A549 (cell line): ENCODE results near the gene LIN7A. TPM values are rescaled to one million over a fixed set of nuclear protein-coding genes. Genes with fewer than 3 reads are reported as not detected.

ENCODE experiments used
- ATAC-seq, 2 experiments: fragments of 200-7000 bp in 1 of 2; fragments of >200 bp in 1 of 2; cut with Nextera tagmentation in 1 of 2; cut with Tn5 transposase in 1 of 2; 3 replicates each; pipeline versions ENCODE4 v1.8.0 to v1.9.1; 2018 to 2020; ENCODE audit warnings: mild to moderate bottlenecking in 1 of 2, moderate library complexity in 1 of 2
- CTCF ChIA-PET: fragments of 300-600 bp; sonication (Branson Sonifier 250); formaldehyde crosslinking; extraction: SDS; loops from one replicate; lab custom pipeline; 2021; ENCODE audit warnings: antibody characterized with exemption, inconsistent platforms; lab: Yijun Ruan, JAX
- POLR2A ChIA-PET: fragments of 350-600 bp; formaldehyde crosslinking; extraction: SDS; loops from one replicate; lab custom pipeline; 2021; ENCODE audit warnings: antibody characterized with exemption, inconsistent platforms; lab: Yijun Ruan, JAX
- DNase-seq, 2 experiments: peaks; one replicate each; pipeline versions ENCODE4 v3.0.0 to v3.0.0-alpha.2; 2011 to 2016; ENCODE audit warnings: low read depth in 1 of 2, low spot score in 1 of 2
- FAIRE-seq: peaks from 2 replicates; lab custom pipeline; 2011; peaks lifted over from hg19 to GRCh38; lab: Jason Lieb, UNC
- H3K27ac ChIP-seq, 2 experiments: fragments of >200 bp; sonication (Bioruptor Twin); formaldehyde crosslinking; 3 replicates each; pipeline ENCODE4 v1.5.1; 2016 to 2017
- H3K4me1 ChIP-seq: fragments of >200 bp; sonication (Bioruptor Twin); formaldehyde crosslinking; 3 replicates; pipeline ENCODE4 v1.6.1; 2016
- H3K4me2 ChIP-seq: fragments of >200 bp; sonication (Bioruptor Twin); formaldehyde crosslinking; 3 replicates; pipeline ENCODE4 v1.6.1; 2016
- H3K4me3 ChIP-seq: fragments of >200 bp; sonication (Bioruptor Twin); formaldehyde crosslinking; 3 replicates; pipeline ENCODE4 v1.5.1; 2016
- H3K9me3 ChIP-seq: fragments of >200 bp; sonication (Bioruptor Twin); formaldehyde crosslinking; 3 replicates; pipeline ENCODE4 v1.6.1; 2016
- CBX2 ChIP-seq: fragments of 200-600 bp; sonication (generic); IDR thresholded peaks from 2 replicates; pipeline ENCODE4 v1.6.1; 2016; ENCODE audit warnings: low read depth, mild to moderate bottlenecking, borderline replicate concordance
- CHD2 ChIP-seq: fragments of 150-350 bp; IDR thresholded peaks from 2 replicates; pipeline ENCODE4 v1.6.1; 2014; ENCODE audit warnings: low read length; ENCODE audit not compliant: partially characterized antibody
- EHMT2 ChIP-seq: fragments of 200-600 bp; sonication (generic); IDR thresholded peaks from 2 replicates; pipeline ENCODE4 v1.6.1; 2016; ENCODE audit warnings: antibody characterized with exemption, low read depth, mild to moderate bottlenecking, moderate library complexity
- EP300 ChIP-seq, 2 experiments: fragments of >200 bp; sonication (Bioruptor Twin); formaldehyde crosslinking; IDR thresholded peaks; 2 replicates in 1 of 2; 3 replicates in 1 of 2; pipeline ENCODE4 v1.6.1; 2016 to 2017
- FOSB ChIP-seq: fragments of 250-450 bp; sonication (Bioruptor Pico); IDR thresholded peaks from 2 replicates; pipeline ENCODE4 v1.5.0; 2020; ENCODE audit warnings: mild to moderate bottlenecking, moderate library complexity
- FOXS1 ChIP-seq: fragments of 250-450 bp; sonication (Bioruptor Pico); IDR thresholded peaks from 2 replicates; pipeline ENCODE4 v1.5.0; 2020; ENCODE audit warnings: mild to moderate bottlenecking, moderate library complexity
- HDAC2 ChIP-seq: fragments of 200-600 bp; sonication (generic); IDR thresholded peaks from 2 replicates; pipeline ENCODE4 v1.6.1; 2016
- HEYL ChIP-seq: fragments of 250-450 bp; sonication (Bioruptor Pico); IDR thresholded peaks from 2 replicates; pipeline ENCODE4 v1.8.0; 2021; ENCODE audit warnings: mild to moderate bottlenecking, moderate library complexity
- JUN ChIP-seq, 2 experiments: fragments of >200 bp; sonication (Bioruptor Twin); formaldehyde crosslinking; IDR thresholded peaks; 2 replicates in 1 of 2; 3 replicates in 1 of 2; pipeline ENCODE4 v1.6.1; 2016 to 2017
- JUNB ChIP-seq: fragments of >200 bp; sonication (Bioruptor Twin); formaldehyde crosslinking; IDR thresholded peaks from 2 replicates; pipeline ENCODE4 v1.6.1; 2016
- MAFK ChIP-seq: fragments of 450-650 bp; IDR thresholded peaks from 2 replicates; pipeline ENCODE4 v1.6.1; 2014; ENCODE audit not compliant: partially characterized antibody
- MYC ChIP-seq: IDR thresholded peaks from 2 replicates; pipeline ENCODE4 v1.6.1; 2012; ENCODE audit warnings: mild to moderate bottlenecking, inconsistent platforms, low read length, improper control_type of control experiment, borderline replicate concordance
- NFE2L2 ChIP-seq: fragments of 150-350 bp; conservative IDR thresholded peaks from 2 replicates; pipeline ENCODE4 v1.6.1; 2014; ENCODE audit warnings: low read length
- RFX5 ChIP-seq: fragments of 450-650 bp; IDR thresholded peaks from 2 replicates; pipeline ENCODE4 v1.7.1; 2014; ENCODE audit warnings: antibody characterized with exemption, mild to moderate bottlenecking, moderate library complexity
- SMC3 ChIP-seq: fragments of >200 bp; sonication (Bioruptor Twin); formaldehyde crosslinking; IDR thresholded peaks from 3 replicates; pipeline ENCODE4 v1.6.1; 2018; ENCODE audit warnings: inconsistent platforms
- TFCP2L1 ChIP-seq: fragments of 250-450 bp; sonication (Bioruptor Pico); IDR thresholded peaks from 2 replicates; pipeline ENCODE4 v1.5.0; 2021; ENCODE audit warnings: mild to moderate bottlenecking
- TP53 ChIP-seq: fragments of 250-450 bp; sonication (Bioruptor Pico); IDR thresholded peaks from 2 replicates; pipeline ENCODE4 v1.5.0; 2021; ENCODE audit warnings: mild to moderate bottlenecking, moderate library complexity
- ZFP36 ChIP-seq: fragments of 450-650 bp; IDR thresholded peaks from 2 replicates; pipeline ENCODE4 v1.6.1; 2014; ENCODE audit warnings: borderline replicate concordance; ENCODE audit not compliant: partially characterized antibody
- ZSCAN20 ChIP-seq: fragments of 250-450 bp; sonication (Bioruptor Pico); IDR thresholded peaks from 2 replicates; pipeline ENCODE4 v1.8.0; 2022; ENCODE audit warnings: mild to moderate bottlenecking, moderate library complexity
- WGBS: methylation state at CpG from one replicate; pipeline ENCODE4 v1.1.6; 2017; ENCODE audit errors: missing lambda C conversion rate; 5-methylcytosine and 5-hydroxymethylcytosine counted together
- polyA plus RNA-seq, 4 experiments: library from polyadenylated mRNA; depleted of rRNA in 3 of 4; stranded (reverse); fragments of >200 nt; fragmentation: RNase III in 1 of 4; extraction: RNeasy Plus Mini Kit Qiagen cat#74134 plus additional on column Dnase treatment in 1 of 4; gene quantifications; 2 replicates in 3 of 4; 3 replicates in 1 of 4; pipeline ENCODE4 v1.2.3, GENCODE V29; 2011 to 2017
- TF ChIP-seq, protein P1 (sequence below): fragments of 250-450 bp; sonication (Bioruptor Pico); IDR thresholded peaks from 2 replicates; pipeline ENCODE4 v1.5.0; 2020; ENCODE audit warnings: low read depth, mild to moderate bottlenecking, moderate library complexity
- TF ChIP-seq, protein P2 (sequence below): fragments of >200 bp; sonication (Bioruptor Twin); formaldehyde crosslinking; IDR thresholded peaks from 2 replicates; pipeline ENCODE4 v1.6.1; 2016
- TF ChIP-seq, protein P3 (sequence below): IDR thresholded peaks from 2 replicates; pipeline ENCODE4 v1.6.1; 2012
- TF ChIP-seq, protein P4 (sequence below): IDR thresholded peaks from 2 replicates; pipeline ENCODE4 v1.6.1; 2012; ENCODE audit warnings: low read depth, borderline replicate concordance
- TF ChIP-seq, protein P5 (sequence below): fragments of >200 bp; sonication (Bioruptor Twin); formaldehyde crosslinking; IDR thresholded peaks from 3 replicates; pipeline ENCODE4 v1.5.1; 2016

Gene LIN7A
- polyA plus RNA-seq, 2 of the 4 experiments (the other 2 are of a cell fraction): 0.23 to 2.6 TPM

DNA sequence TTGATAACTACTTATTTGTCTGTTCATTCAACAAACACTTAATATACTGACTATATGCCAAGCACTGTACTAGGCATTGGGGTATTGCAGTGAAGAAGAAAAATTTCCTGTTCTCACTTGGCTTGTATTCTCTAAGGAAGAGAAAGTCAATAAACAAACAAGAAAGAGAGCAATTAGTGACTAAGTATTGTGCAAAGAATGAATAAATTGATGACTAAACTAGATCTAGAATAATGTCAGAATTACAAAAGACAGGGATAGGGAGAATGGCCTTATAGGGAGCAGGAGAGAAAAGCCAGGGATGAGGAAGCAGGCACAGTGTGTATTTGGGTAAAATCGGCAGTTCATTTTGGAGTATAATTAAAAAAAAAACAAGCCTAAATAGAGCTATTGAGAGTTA, 4.2 kb upstream of the LIN7A start (continued):
- TF ChIP-seq FOSB (CRISPR knock-in tag): no peak
- TF ChIP-seq, protein P1, sequence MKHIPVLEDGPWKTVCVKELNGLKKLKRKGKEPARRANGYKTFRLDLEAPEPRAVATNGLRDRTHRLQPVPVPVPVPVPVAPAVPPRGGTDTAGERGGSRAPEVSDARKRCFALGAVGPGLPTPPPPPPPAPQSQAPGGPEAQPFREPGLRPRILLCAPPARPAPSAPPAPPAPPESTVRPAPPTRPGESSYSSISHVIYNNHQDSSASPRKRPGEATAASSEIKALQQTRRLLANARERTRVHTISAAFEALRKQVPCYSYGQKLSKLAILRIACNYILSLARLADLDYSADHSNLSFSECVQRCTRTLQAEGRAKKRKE (CRISPR knock-in tag): no peak
- no peak for TF ChIP-seq EP300 (IDR thresholded peaks at IDR 0.05)
- TF ChIP-seq EHMT2: no peak
- TF ChIP-seq, all 56 proteins: peak for 0

DNA sequence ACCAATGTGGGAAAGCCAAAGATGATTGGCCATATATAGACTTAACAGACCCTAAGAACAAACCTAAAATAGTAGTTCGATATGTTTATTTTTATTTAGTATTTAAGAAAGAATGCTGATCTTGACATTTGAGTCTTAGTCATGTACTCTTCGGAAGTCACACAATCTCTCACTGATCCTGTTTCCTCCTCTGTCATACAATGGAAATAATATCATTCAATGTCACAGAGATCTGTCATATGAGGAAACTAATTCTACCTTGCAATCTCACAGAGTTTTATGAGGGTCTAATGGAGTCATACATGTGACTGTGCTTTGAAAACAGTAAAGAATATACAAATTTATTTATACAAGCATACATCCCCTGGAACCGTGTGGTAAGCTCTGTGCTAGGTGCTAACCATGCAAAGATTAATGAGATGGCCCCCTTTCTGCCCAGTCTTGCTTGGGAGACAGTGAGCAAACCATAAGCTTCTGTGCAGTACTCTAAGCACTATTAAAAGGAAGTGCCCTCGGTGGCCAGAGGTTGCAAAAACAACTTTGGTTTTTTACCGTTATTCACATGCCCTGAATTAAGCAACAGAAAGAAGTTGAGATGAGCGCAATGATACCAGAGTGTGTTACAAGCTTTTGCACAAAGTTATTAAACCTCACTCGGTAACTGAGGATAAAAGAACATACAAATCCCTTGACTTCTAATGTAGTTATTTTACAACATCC, 1.7 kb upstream of the LIN7A start:
- ATAC-seq (no peak), DNase-seq (no peak), FAIRE-seq (no peak)
- H3K9me3 ChIP-seq: no peaks in the 10 kb centered on the region
- no peak overlapping the region for H3K27ac ChIP-seq
- no peak overlapping the region for H3K4me2 ChIP-seq
- ChIA-PET CTCF (no interaction called here), POLR2A (no interaction called here)
- no peak overlapping the region for H3K4me3 ChIP-seq
- WGBS: 52% methylated on average over 7 of the region's 7 CpGs
- 0 out of 3 replicates have a peak, but pooled peaks cover 5% of the 10 kb centered on the region for H3K4me1 ChIP-seq
- TF ChIP-seq JUN (IDR thresholded peaks at IDR 0.05) (no peak), MYC (no peak), CBX2 (no peak), RFX5 (no peak), HEYL (no peak), JUNB (no peak), SMC3 (no peak), TFCP2L1 (CRISPR knock-in tag) (no peak)
- TF ChIP-seq, protein P2, sequence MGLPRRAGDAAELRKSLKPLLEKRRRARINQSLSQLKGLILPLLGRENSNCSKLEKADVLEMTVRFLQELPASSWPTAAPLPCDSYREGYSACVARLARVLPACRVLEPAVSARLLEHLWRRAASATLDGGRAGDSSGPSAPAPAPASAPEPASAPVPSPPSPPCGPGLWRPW: no peak
- TF ChIP-seq, protein P3, sequence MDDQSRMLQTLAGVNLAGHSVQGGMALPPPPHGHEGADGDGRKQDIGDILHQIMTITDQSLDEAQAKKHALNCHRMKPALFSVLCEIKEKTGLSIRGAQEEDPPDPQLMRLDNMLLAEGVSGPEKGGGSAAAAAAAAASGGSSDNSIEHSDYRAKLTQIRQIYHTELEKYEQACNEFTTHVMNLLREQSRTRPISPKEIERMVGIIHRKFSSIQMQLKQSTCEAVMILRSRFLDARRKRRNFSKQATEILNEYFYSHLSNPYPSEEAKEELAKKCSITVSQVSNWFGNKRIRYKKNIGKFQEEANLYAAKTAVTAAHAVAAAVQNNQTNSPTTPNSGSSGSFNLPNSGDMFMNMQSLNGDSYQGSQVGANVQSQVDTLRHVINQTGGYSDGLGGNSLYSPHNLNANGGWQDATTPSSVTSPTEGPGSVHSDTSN: no peak

DNA sequence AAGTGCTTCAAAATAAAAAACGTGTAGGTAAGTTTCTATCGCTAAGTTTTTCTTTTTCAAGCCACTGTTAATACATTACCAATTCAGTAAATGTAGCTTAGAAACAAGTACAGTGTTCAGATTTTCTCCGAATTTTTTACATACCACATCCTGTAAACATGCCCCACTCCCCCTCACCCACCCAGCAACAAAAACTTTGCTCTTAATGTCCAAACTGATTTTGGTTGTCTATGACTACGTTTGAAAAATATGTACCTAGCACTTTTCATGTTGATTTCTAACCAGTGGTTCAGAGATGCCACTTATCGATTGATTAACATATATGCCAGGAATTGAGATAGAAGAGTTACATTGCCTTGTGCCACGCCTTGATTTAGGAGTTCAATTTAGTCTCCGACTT, 663 bp upstream of the LIN7A start:
- ATAC-seq (no peak), DNase-seq (no peak), FAIRE-seq (no peak)
- H3K27ac ChIP-seq: no peak overlapping the region
- TF ChIP-seq ZFP36 (no peak), TP53 (CRISPR knock-in tag) (no peak), CHD2 (no peak), SMC3 (no peak), HEYL (no peak), CBX2 (no peak), MAFK (no peak), NFE2L2 (no peak), ZSCAN20 (CRISPR knock-in tag) (no peak), FOXS1 (CRISPR knock-in tag) (no peak), TFCP2L1 (CRISPR knock-in tag) (no peak), HDAC2 (no peak), EHMT2 (no peak)
- TF ChIP-seq, protein P2: no peak
- TF ChIP-seq, protein P4, sequence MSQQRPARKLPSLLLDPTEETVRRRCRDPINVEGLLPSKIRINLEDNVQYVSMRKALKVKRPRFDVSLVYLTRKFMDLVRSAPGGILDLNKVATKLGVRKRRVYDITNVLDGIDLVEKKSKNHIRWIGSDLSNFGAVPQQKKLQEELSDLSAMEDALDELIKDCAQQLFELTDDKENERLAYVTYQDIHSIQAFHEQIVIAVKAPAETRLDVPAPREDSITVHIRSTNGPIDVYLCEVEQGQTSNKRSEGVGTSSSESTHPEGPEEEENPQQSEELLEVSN: no peak
- TF ChIP-seq, protein P3: no peak
- TF ChIP-seq, protein P5, sequence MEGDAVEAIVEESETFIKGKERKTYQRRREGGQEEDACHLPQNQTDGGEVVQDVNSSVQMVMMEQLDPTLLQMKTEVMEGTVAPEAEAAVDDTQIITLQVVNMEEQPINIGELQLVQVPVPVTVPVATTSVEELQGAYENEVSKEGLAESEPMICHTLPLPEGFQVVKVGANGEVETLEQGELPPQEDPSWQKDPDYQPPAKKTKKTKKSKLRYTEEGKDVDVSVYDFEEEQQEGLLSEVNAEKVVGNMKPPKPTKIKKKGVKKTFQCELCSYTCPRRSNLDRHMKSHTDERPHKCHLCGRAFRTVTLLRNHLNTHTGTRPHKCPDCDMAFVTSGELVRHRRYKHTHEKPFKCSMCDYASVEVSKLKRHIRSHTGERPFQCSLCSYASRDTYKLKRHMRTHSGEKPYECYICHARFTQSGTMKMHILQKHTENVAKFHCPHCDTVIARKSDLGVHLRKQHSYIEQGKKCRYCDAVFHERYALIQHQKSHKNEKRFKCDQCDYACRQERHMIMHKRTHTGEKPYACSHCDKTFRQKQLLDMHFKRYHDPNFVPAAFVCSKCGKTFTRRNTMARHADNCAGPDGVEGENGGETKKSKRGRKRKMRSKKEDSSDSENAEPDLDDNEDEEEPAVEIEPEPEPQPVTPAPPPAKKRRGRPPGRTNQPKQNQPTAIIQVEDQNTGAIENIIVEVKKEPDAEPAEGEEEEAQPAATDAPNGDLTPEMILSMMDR: no peak
- H3K4me3 ChIP-seq: no peak overlapping the region
- CTCF ChIA-PET: no interaction called here
- peak overlapping the region; percentile 80; the same call in 1 of the 3 replicates for H3K4me2 ChIP-seq
- no peaks in the 10 kb centered on the region for H3K9me3 ChIP-seq
- POLR2A ChIA-PET: no interaction called here
- 0 out of 3 replicates have a peak, but pooled peaks cover 5% of the 10 kb centered on the region for H3K4me1 ChIP-seq
- WGBS: 54% methylated on average over 7 of the region's 7 CpGs
